H9 (cell line): ENCODE data around the gene SLC38A11. TPM values are rescaled to one million over a fixed set of nuclear protein-coding genes. Genes with fewer than 3 reads are reported as not detected.

ENCODE experiments used
- DNase-seq: peaks from one replicate; pipeline ENCODE4 v3.0.0-alpha.2; 2017
- H2AFZ ChIP-seq: one replicate; pipeline ENCODE4 v1.6.1; 2013; ENCODE audit warnings: mild to moderate bottlenecking, low read length, control low read depth, moderate library complexity
- H2AK5ac ChIP-seq: 2 replicates; pipeline ENCODE4 v1.6.1; 2013; ENCODE audit warnings: low read length, control low read depth, mixed read lengths; ENCODE audit not compliant: insufficient read length
- H2BK120ac ChIP-seq: one replicate; pipeline ENCODE4 v1.6.1; 2013; ENCODE audit warnings: low read depth, mild to moderate bottlenecking, low read length, control low read depth, inconsistent platforms; ENCODE audit not compliant: poor library complexity, severe bottlenecking
- H2BK12ac ChIP-seq: 2 replicates; pipeline ENCODE4 v1.6.1; 2013; ENCODE audit warnings: low read length, control low read depth, mixed read lengths, low read depth; ENCODE audit not compliant: insufficient read length
- H2BK15ac ChIP-seq: 2 replicates; pipeline ENCODE4 v1.6.1; 2013; ENCODE audit warnings: low read depth, low read length, control low read depth
- H2BK20ac ChIP-seq: one replicate; pipeline ENCODE4 v1.6.1; 2013; ENCODE audit warnings: low read depth, mild to moderate bottlenecking, low read length, control low read depth, inconsistent platforms; ENCODE audit not compliant: poor library complexity, severe bottlenecking
- H2BK5ac ChIP-seq: 2 replicates; pipeline ENCODE4 v1.6.1; 2013; ENCODE audit warnings: low read length, control low read depth, mixed read lengths; ENCODE audit not compliant: insufficient read length
- H3K14ac ChIP-seq: 2 replicates; pipeline ENCODE4 v1.6.1; 2013; ENCODE audit warnings: low read length, control low read depth; ENCODE audit not compliant: insufficient read depth
- H3K18ac ChIP-seq: 2 replicates; pipeline ENCODE4 v1.6.1; 2013; ENCODE audit warnings: low read depth, mild to moderate bottlenecking, mixed read lengths, low read length, control low read depth; ENCODE audit not compliant: insufficient read length
- H3K23ac ChIP-seq: 2 replicates; pipeline ENCODE4 v1.6.1; 2013; ENCODE audit warnings: low read length, control low read depth, mixed read lengths, low read depth; ENCODE audit not compliant: insufficient read length
- H3K23me2 ChIP-seq: 2 replicates; pipeline ENCODE4 v1.6.1; 2013; ENCODE audit warnings: low read depth, mild to moderate bottlenecking, mixed read lengths, low read length, control low read depth; ENCODE audit not compliant: insufficient read length, poor library complexity, severe bottlenecking
- H3K27ac ChIP-seq: 2 replicates; pipeline ENCODE4 v1.5.1; 2013; ENCODE audit warnings: low read length, control low read depth, mixed read lengths, low read depth; ENCODE audit not compliant: insufficient read length
- H3K27me3 ChIP-seq: 2 replicates; pipeline ENCODE4 v1.6.1; 2013; ENCODE audit warnings: low read length, control low read depth, inconsistent platforms; ENCODE audit not compliant: insufficient read depth
- H3K4ac ChIP-seq: 2 replicates; pipeline ENCODE4 v1.6.1; 2013; ENCODE audit warnings: low read depth, mild to moderate bottlenecking, control low read depth, inconsistent platforms, low read length, moderate library complexity
- H3K4me1 ChIP-seq: 2 replicates; pipeline ENCODE4 v1.6.1; 2013; ENCODE audit warnings: low read length, control low read depth, inconsistent platforms; ENCODE audit not compliant: insufficient read depth
- H3K4me2 ChIP-seq: 2 replicates; pipeline ENCODE4 v1.6.1; 2013; ENCODE audit warnings: low read length, control low read depth, mixed read lengths; ENCODE audit not compliant: insufficient read length, insufficient read depth
- H3K56ac ChIP-seq: 2 replicates; pipeline ENCODE4 v1.6.1; 2013; ENCODE audit warnings: low read depth, mild to moderate bottlenecking, mixed read lengths, low read length, control low read depth; ENCODE audit not compliant: insufficient read length
- H3K79me1 ChIP-seq: 2 replicates; pipeline ENCODE4 v1.6.1; 2013; ENCODE audit warnings: low read depth, mild to moderate bottlenecking, moderate library complexity, low read length, control low read depth, inconsistent platforms; ENCODE audit not compliant: insufficient read depth, poor library complexity, severe bottlenecking
- H3K79me2 ChIP-seq: 2 replicates; pipeline ENCODE4 v1.6.1; 2013; ENCODE audit warnings: low read length, control low read depth, inconsistent platforms; ENCODE audit not compliant: insufficient read depth
- H3K9ac ChIP-seq: 2 replicates; pipeline ENCODE4 v1.6.1; 2013; ENCODE audit warnings: low read length, control low read depth, mixed read lengths; ENCODE audit not compliant: insufficient read length; ENCODE audit errors: extremely low read depth
- H3K9me3 ChIP-seq: one replicate; pipeline ENCODE4 v1.6.1; 2013; ENCODE audit warnings: low read depth, low read length, inconsistent platforms; ENCODE audit not compliant: control insufficient read depth
- H3T11ph ChIP-seq: one replicate; pipeline ENCODE4 v1.6.1; 2013; ENCODE audit warnings: mild to moderate bottlenecking, low read length, control low read depth, inconsistent platforms
- H4K20me1 ChIP-seq: one replicate; pipeline ENCODE4 v1.6.1; 2013; ENCODE audit not compliant: control insufficient read depth, insufficient read length, insufficient read depth
- H4K5ac ChIP-seq: 2 replicates; pipeline ENCODE4 v1.6.1; 2013; ENCODE audit warnings: low read depth, mild to moderate bottlenecking, mixed read lengths, low read length, control low read depth; ENCODE audit not compliant: insufficient read length
- H4K8ac ChIP-seq: replicated peaks from 2 replicates; pipeline ENCODE4 v1.6.1; 2013; ENCODE audit warnings: low read length, control low read depth, mixed read lengths, low read depth; ENCODE audit not compliant: insufficient read length
- H4K91ac ChIP-seq: 2 replicates; pipeline ENCODE4 v1.6.1; 2013; ENCODE audit warnings: low read depth, mild to moderate bottlenecking, moderate library complexity, mixed read lengths, low read length, control low read depth; ENCODE audit not compliant: insufficient read length
- H3K27ac Mint-ChIP-seq, 3 experiments: 2 replicates in 2 of 3; 3 replicates in 1 of 3; pipeline ENCODE4 v1.8.0; 2020 to 2021; ENCODE audit warnings: mixed read lengths in 3 of 3, mild to moderate bottlenecking in 1 of 3, moderate library complexity in 1 of 3
- H3K27me3 Mint-ChIP-seq: 2 replicates; pipeline ENCODE4 v1.8.0; 2021; ENCODE audit warnings: low read depth, mild to moderate bottlenecking, moderate library complexity, mixed read lengths
- H3K36me3 Mint-ChIP-seq, 3 experiments: 2 replicates in 2 of 3; 3 replicates in 1 of 3; pipeline ENCODE4 v1.8.0; 2020 to 2021; ENCODE audit warnings: low read depth in 3 of 3, mixed read lengths in 3 of 3; ENCODE audit not compliant: insufficient read depth in 1 of 3
- H3K4me1 Mint-ChIP-seq, 2 experiments: 2 replicates each; pipeline ENCODE4 v1.8.0; 2020; ENCODE audit warnings: mixed read lengths in 2 of 2
- H3K4me3 Mint-ChIP-seq, 2 experiments: 2 replicates in 1 of 2; 3 replicates in 1 of 2; pipeline ENCODE4 v1.8.0; 2020 to 2021; ENCODE audit warnings: mild to moderate bottlenecking in 2 of 2, mixed read lengths in 2 of 2, moderate library complexity in 1 of 2
- H3K9me3 Mint-ChIP-seq, 2 experiments: 2 replicates in 1 of 2; 3 replicates in 1 of 2; pipeline ENCODE4 v1.8.0; 2020; ENCODE audit warnings: mild to moderate bottlenecking in 2 of 2, mixed read lengths in 2 of 2, moderate library complexity in 1 of 2
- CTCF ChIP-seq: fragments of 200-600 bp; sonication (generic); conservative IDR thresholded peaks from 3 replicates; pipeline ENCODE4 v1.8.0; 2021; ENCODE audit warnings: antibody characterized with exemption, mild to moderate bottlenecking
- WGBS: extraction: QIAGEN DNeasy Blood & Tissue Kit; methylation state at CpG from one replicate; pipeline ENCODE4 v1.1.7; 2013; ENCODE audit warnings: missing lambda C conversion rate, low lambda C conversion rate, mixed read lengths; ENCODE audit not compliant: insufficient read length; ENCODE audit errors: extremely low coverage; 5-methylcytosine and 5-hydroxymethylcytosine counted together
- total RNA-seq: library from RNA; stranded (reverse); gene quantifications from 2 replicates; pipeline ENCODE4 v1.2.1, GENCODE V29; 2021

Gene SLC38A11
- total RNA-seq, 1 experiment from 2014 or later: not detected

- Histone ChIP-seq H3K9ac (no peak overlapping the region), H3K56ac (no peak overlapping the region), H2AK5ac (no peak overlapping the region), H2BK120ac (no peak overlapping the region), H3T11ph (no peak overlapping the region), H3K23me2 (no peaks in the 10 kb centered on the region), H3K4ac (no peak overlapping the region), H3K27me3 (no peaks in the 10 kb centered on the region), H3K79me1 (no peaks in the 10 kb centered on the region), H3K4me2 (no peak overlapping the region), H3K79me2 (no peaks in the 10 kb centered on the region), H3K4me1 (no peaks in the 10 kb centered on the region), H2AFZ (no peak overlapping the region), H2BK15ac (no peak overlapping the region), H4K91ac (no peak overlapping the region), H3K9me3 (no peaks in the 10 kb centered on the region), H4K8ac (no peak overlapping the region), H4K20me1 (no peaks in the 10 kb centered on the region), H3K23ac (no peak overlapping the region), H3K27ac (no peak overlapping the region), H2BK20ac (no peak overlapping the region), H3K18ac (no peak overlapping the region), H4K5ac (no peak overlapping the region), H2BK12ac (no peak overlapping the region), H3K14ac (no peak overlapping the region), H2BK5ac (no peak overlapping the region)
- Mint-ChIP-seq H3K4me3 (no peak overlapping the region), H3K9me3 (no peaks in the 10 kb centered on the region), H3K27me3 (no peaks in the 10 kb centered on the region), H3K36me3 (no peaks in the 10 kb centered on the region), H3K27ac (no peak overlapping the region), H3K4me1 (peaks cover 0 to 4% of the 10 kb centered on the region in 2 experiments; a peak in 3 of 4 replicates)
- no peak for DNase-seq
- no CpG with 5 or more reads among the region's 3 CpGs for WGBS
- TF ChIP-seq CTCF: no peak
These were observed 66.7 kb downstream of the SLC38A11 start for GRCh38 chr2:164888592-164888991.
